DND-41 (cell line): ENCODE measurements around the gene TLNRD1.

Source experiments
- ATAC-seq: fragments of 200-7000 bp; cut with Tn5 transposase; 3 replicates; pipeline ENCODE4 v1.9.1; 2021; ENCODE audit warnings: low read depth; ENCODE audit not compliant: insufficient read depth
- DNase-seq: peaks from one replicate; pipeline ENCODE4 v3.0.0-alpha.2; 2020
- H2AFZ ChIP-seq: 2 replicates; pipeline ENCODE4 v1.6.0; 2012; ENCODE audit warnings: low read depth, low read length
- H3K27ac ChIP-seq: 2 replicates; pipeline ENCODE4 v1.5.1; 2012; ENCODE audit warnings: low read length, inconsistent platforms
- H3K27me3 ChIP-seq: fragments of 200-600 bp; sonication (generic); 2 replicates; pipeline ENCODE4 v1.6.0; 2012; ENCODE audit warnings: low read length, mild to moderate bottlenecking, inconsistent platforms; ENCODE audit not compliant: insufficient read depth, poor library complexity
- H3K36me3 ChIP-seq: 2 replicates; pipeline ENCODE4 v1.5.1; 2012; ENCODE audit warnings: low read length, inconsistent platforms; ENCODE audit not compliant: insufficient read depth
- H3K4me1 ChIP-seq: 2 replicates; pipeline ENCODE4 v1.5.1; 2012; ENCODE audit warnings: mild to moderate bottlenecking, low read length; ENCODE audit not compliant: insufficient read depth
- H3K4me2 ChIP-seq: 2 replicates; pipeline ENCODE4 v1.6.0; 2012; ENCODE audit warnings: mild to moderate bottlenecking, moderate library complexity, low read length, inconsistent platforms; ENCODE audit not compliant: insufficient read depth
- H3K4me3 ChIP-seq, 2 experiments: fragments of 200-600 bp in 1 of 2; shearing (Covaris generic) in 1 of 2; 2 replicates each; pipeline ENCODE4 v1.5.1; 2012 to 2016; ENCODE audit warnings: inconsistent platforms in 2 of 2, low read length in 2 of 2, mild to moderate bottlenecking in 2 of 2, low read depth in 1 of 2, moderate library complexity in 1 of 2
- H3K79me2 ChIP-seq: 2 replicates; pipeline ENCODE4 v1.6.0; 2012; ENCODE audit warnings: low read length, inconsistent platforms; ENCODE audit not compliant: insufficient read depth
- H3K9ac ChIP-seq: 2 replicates; pipeline ENCODE4 v1.6.0; 2012; ENCODE audit warnings: low read depth, mild to moderate bottlenecking, inconsistent platforms, low read length, moderate library complexity
- H3K9me3 ChIP-seq: 2 replicates; pipeline ENCODE4 v1.5.1; 2012; ENCODE audit warnings: low read length, moderate library complexity, mild to moderate bottlenecking, inconsistent platforms; ENCODE audit not compliant: insufficient read depth, severe bottlenecking
- H4K20me1 ChIP-seq: 2 replicates; pipeline ENCODE4 v1.6.0; 2012; ENCODE audit warnings: low read length; ENCODE audit not compliant: insufficient read depth
- EZH2 ChIP-seq: IDR thresholded peaks from 3 replicates; pipeline ENCODE4 v1.6.1; 2012; ENCODE audit warnings: borderline replicate concordance, low read depth, mild to moderate bottlenecking, moderate library complexity, low read length, inconsistent platforms; ENCODE audit not compliant: severe bottlenecking
- TF ChIP-seq, protein P1 (sequence below): IDR thresholded peaks from 2 replicates; pipeline ENCODE4 v1.5.1; 2012; ENCODE audit warnings: borderline replicate concordance, low read length, moderate library complexity, mild to moderate bottlenecking; ENCODE audit not compliant: poor library complexity, severe bottlenecking; ENCODE audit errors: extremely low read depth

Gene TLNRD1

DNA sequence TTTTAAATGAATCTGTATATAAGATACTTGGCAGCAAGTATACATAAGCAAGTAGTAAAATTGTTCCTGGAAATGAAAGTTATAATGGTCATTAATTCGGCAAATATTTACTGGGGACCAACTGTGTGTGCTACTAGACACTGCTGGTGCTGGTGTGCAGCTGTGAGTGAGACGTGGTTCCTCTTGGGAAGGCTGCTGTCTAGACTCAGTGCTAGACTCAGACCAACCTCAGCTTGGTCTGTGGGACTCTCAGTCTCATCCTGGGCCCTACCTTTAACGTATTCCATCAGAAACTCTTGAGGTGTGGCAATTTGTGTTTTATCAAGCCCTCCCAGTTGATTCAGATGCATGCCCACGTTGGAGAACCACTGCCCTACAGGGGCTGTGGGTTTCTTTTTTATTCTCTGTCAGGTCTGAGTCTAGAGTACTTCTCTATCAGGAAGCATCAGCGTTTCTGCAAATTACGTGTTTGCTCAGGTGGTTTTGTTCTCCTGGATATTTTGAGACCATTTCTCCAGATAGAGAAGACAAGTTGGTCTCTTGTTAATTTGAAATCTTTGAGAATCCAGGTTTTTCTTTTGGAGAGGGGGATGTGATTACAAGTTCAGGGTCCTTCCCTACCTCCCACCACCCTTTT, 6.8 kb downstream of the TLNRD1 start:
- Histone ChIP-seq H3K4me1 (peaks cover 17% of the 10 kb centered on the region), H2AFZ (no peak overlapping the region), H3K4me2 (no peak overlapping the region), H3K4me3 (no peak overlapping the region), H3K9me3 (no peaks in the 10 kb centered on the region), H3K79me2 (peaks cover 30% of the 10 kb centered on the region), H3K27ac (no peak overlapping the region), H3K27me3 (no peaks in the 10 kb centered on the region), H4K20me1 (peaks cover 26% of the 10 kb centered on the region), H3K9ac (no peak overlapping the region), H3K36me3 (peaks cover 15% of the 10 kb centered on the region)
- no peak for TF ChIP-seq EZH2
- TF ChIP-seq, protein P1, sequence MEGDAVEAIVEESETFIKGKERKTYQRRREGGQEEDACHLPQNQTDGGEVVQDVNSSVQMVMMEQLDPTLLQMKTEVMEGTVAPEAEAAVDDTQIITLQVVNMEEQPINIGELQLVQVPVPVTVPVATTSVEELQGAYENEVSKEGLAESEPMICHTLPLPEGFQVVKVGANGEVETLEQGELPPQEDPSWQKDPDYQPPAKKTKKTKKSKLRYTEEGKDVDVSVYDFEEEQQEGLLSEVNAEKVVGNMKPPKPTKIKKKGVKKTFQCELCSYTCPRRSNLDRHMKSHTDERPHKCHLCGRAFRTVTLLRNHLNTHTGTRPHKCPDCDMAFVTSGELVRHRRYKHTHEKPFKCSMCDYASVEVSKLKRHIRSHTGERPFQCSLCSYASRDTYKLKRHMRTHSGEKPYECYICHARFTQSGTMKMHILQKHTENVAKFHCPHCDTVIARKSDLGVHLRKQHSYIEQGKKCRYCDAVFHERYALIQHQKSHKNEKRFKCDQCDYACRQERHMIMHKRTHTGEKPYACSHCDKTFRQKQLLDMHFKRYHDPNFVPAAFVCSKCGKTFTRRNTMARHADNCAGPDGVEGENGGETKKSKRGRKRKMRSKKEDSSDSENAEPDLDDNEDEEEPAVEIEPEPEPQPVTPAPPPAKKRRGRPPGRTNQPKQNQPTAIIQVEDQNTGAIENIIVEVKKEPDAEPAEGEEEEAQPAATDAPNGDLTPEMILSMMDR: no peak
- ATAC-seq: no peak
- no peak for DNase-seq

DNA sequence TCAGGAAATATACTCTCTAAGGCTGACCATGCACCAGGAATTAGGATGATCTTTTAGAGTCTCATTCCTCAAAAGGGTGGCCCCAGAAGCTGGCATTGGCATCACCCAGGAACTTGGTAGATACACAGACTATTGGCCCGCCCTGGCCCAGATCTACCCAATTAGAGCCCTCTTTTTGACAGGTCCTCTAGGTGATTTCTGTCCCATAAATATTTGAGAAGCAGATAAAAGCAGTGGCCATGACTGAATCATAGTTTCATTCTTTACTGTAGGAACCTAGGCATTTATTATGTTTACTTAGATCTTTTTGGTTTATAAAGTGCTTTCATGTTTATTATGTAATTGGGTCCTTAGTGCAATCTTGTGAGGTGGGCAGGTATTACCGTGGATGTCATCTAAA, 7.6 kb downstream of the TLNRD1 start:
- Histone ChIP-seq H3K27ac (no peak overlapping the region), H3K79me2 (peaks cover 23% of the 10 kb centered on the region), H3K9ac (no peak overlapping the region), H4K20me1 (peaks cover 19% of the 10 kb centered on the region), H3K36me3 (peaks cover 7% of the 10 kb centered on the region), H2AFZ (no peak overlapping the region), H3K27me3 (no peaks in the 10 kb centered on the region), H3K4me3 (no peak overlapping the region), H3K4me1 (peaks cover 9% of the 10 kb centered on the region), H3K4me2 (no peak overlapping the region), H3K9me3 (no peaks in the 10 kb centered on the region)
- no peak for DNase-seq
- no peak for TF ChIP-seq EZH2
- TF ChIP-seq, protein P1: no peak
- no peak for ATAC-seq

DNA sequence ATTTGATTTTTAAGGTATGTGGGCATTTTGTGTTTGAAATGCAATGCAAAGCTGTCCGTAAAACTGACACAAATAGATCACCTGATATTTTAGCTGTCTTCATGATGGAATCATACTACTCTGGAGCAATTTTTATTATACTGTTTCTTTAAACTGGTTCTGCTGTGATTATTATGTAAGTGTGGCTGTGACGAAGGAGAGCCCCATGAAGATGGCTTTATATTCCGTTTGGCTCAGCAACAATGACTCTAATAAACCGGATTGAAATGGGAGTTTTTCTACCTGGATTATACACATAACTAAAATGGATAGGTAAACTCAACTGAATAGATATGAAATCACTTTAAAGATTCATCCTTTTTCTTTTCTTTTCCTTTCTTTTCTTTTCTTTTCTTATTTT, 9.4 kb downstream of the TLNRD1 start:
- H3K79me2 ChIP-seq: peaks cover 5% of the 10 kb centered on the region; the same call in 1 of the 2 replicates
- H2AFZ ChIP-seq: no peak overlapping the region
- no peaks in the 10 kb centered on the region for H3K27me3 ChIP-seq
- H3K9me3 ChIP-seq: no peaks in the 10 kb centered on the region
- no peak for TF ChIP-seq EZH2
- TF ChIP-seq, protein P1: no peak
- H3K27ac ChIP-seq: no peak overlapping the region
- no peak overlapping the region for H3K9ac ChIP-seq
- no peaks in the 10 kb centered on the region for H3K4me1 ChIP-seq
- no peak for ATAC-seq
- no peak overlapping the region for H3K4me2 ChIP-seq
- H3K36me3 ChIP-seq: no peaks in the 10 kb centered on the region
- peaks cover 9% of the 10 kb centered on the region; the same call in 1 of the 2 replicates for H4K20me1 ChIP-seq
- no peak overlapping the region for H3K4me3 ChIP-seq
- no peak for DNase-seq
